ENCODE measurements around the gene CTTNBP2NL.

DNA sequence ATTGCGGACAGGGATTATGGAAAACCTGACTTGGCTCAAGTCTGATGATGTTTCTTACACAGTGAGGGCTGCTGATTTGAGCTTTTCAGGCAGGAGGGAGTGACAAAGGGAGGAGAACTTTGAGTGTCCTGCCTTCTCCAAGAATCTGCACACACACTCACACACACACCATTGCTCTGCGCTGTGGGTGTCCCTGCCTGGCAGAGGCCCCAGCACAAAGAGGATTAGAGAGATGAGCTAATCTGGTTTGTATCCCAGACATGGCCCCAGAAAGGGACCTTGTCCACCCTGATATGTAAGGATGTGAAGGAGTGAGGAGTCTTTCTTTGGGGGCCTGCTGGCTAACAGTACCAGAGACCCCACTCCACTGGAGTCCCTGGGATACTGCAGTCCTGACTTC, 106.8 kb downstream of the CTTNBP2NL start:
- TF ChIP-seq POLR2AphosphoS5 (IDR thresholded peaks at IDR 0.05; ENCODE audit: low read depth, low read length) = no peak
- no peak for TF ChIP-seq POLR2A (IDR thresholded peaks at IDR 0.05; ENCODE audit: low read depth, low read length)

Measured in GM12892 (cell line).